ENCODE data around the gene PPP1R14C.
"Not testable (repeated sequence)": the region's sequence is repeated elsewhere in the genome, so short reads cannot be mapped to it uniquely, and the experiment has no call there.

PPP1R14C gene, protein sequence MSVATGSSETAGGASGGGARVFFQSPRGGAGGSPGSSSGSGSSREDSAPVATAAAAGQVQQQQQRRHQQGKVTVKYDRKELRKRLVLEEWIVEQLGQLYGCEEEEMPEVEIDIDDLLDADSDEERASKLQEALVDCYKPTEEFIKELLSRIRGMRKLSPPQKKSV

DNA sequence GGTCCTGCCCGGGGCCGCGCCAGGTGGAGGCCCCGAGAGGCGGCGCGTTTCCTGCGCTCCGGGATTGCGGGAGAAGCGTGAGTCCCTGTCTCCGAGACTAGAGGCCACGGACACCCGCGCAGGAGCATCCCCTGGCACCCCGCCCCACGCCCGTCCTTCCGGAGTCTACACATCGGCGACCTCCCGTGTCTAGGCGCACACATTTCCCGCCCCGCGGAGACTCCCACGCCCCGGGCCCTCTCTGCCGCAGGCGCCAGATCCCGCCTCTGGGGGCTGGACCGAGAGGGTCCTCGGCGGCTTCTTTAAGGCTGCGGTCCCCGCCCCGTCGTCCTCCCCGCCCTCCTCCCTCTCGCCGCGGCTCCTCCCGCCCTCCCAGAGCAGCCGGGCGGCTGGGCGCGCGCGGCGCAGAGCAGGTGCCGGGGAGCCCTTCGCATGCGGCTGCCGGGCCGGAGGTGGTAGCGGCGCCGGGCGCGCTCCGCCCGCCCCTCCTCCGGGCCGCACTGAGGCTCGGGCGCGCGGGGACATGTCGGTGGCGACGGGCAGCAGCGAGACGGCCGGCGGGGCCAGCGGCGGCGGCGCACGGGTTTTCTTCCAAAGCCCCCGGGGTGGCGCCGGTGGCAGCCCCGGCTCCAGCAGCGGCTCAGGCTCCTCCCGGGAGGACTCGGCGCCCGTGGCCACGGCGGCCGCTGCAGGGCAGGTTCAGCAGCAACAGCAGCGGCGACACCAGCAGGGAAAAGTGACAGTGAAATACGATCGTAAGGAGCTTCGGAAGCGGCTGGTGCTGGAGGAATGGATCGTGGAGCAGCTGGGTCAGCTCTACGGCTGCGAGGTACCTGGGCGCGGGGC lies at the start of gene PPP1R14C:
PPP1R14C (plus strand) TSS at position 375 of the 846 bp plus-strand sequence; CDS start at position 524, 149 bp downstream.
- DNase-seq (ENCODE audit: low read depth): no peak

DNA sequence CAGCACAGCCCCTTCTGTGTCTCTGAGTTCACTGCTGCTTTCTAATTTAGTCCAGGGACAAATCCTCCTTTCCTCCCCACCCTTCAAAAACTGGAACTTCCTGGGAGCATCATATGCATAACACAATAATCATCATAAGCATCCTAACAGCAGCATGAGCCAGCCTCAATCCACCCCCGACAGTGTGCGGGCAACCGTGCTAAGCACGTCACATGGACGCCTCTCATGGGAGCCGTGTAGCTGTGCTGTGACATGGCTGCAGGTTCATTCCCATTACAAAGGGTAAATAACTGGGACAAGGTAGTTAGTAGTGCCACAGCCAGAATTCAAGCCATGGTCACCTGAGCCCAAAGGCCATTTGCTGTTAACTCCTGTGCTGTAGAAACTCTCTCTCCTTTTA lies 49.4 kb upstream of the PPP1R14C start:
- DNase-seq (ENCODE audit: low read depth): no peak

DNA sequence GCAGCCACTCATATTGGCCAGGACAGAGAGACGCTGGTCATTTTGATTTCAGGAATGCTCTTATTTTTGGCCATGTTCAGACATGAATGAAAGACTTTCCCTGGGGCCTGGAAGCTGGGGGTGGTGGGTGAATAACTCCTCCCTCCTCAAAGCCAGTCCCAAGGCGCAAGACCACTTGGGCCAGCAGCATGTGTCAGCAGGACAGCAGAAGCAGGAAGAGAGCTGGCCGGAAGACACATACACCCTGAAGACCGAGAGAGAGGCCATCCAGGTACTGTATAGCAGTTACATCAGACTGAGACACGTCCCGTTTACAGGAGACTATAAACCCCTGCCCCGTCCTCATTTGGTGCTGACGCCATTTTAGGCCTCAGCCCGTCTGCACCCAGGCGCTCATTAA lies 44.7 kb upstream of the PPP1R14C start:
- DNase-seq (ENCODE audit: low read depth): no peak

DNA sequence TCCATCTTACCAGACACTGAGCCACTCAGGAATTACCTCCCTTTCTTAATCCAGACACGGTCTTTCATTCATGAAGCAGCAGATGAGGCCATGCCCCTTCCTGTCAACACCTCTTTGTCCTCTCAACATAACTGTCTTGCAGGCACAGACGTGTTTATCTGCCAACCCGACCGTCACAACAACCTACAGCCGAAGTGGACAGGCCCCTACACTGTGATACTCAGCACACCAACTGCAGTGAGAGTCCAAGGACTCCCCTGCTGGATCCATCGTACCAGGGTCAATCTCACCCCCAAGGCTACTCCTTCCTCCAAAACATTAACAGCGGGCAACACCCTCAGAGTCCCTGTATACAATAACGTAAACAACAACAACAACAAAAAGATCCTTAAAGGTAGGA lies 43.3 kb upstream of the PPP1R14C start:
- DNase-seq (ENCODE audit: low read depth): no peak

DNA sequence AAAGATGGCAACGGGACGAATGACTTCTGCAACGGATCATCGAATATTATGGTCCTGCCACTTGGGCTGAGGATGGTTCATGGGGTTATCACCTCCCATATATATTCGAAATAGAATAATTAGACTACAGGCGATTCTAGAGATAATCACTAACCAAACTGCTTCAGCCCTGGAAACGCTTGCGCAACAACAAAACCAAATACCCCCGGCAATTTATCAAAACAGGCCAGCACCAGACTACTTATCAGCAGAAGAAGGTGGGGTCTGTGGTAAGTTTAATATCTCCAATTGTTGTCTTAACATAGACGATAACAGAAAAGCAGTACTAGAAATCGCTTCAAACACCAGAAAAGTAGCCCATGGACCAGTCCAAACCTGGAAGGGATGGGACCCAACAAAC lies 42.9 kb upstream of the PPP1R14C start:
- no peak for DNase-seq (ENCODE audit: low read depth)

DNA sequence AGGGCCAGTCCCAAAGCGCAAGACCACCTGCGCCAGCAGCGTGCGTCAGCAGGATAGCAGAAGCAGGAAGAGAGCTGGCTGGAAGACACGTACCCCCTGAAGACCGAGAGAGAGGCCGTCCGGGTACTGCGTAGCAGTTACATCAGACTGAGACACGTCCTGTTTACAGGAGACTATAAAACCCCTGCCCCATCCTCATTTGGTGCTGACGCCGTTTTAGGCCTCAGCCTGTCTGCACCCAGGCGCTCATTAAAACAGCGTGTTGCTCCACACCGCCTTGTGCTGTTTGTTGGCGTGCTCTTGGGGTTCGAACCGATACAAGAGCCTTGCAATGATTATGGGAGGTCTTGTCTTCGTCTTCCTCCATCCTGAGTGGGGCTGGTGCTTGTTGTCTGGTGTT lies 42.1 kb upstream of the PPP1R14C start:
- no peak for DNase-seq (ENCODE audit: low read depth)

DNA sequence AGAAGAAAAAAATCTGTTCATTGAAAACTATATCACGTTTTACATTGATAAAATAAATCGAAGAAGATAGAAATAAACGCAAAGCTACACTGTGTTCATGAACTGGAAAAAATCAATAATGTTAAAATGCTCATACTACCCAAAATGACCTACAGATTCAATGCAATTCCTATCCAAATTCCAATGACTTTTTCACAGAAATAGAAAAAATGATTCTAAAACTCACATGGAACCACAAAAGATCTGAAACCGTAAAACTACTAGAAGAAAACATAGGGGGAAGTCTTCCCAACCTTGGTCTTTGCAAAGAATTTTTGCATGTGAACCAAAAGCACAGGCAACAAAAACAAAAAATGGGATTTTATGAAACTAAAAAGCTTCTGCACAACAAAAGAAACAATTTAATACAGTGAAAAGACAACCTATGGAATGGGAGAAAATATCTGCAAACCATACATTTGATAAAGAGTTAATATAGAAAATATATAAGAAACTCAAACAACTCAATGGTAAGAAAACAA lies 40.0 kb upstream of the PPP1R14C start:
- DNase-seq (ENCODE audit: low read depth): no peak

DNA sequence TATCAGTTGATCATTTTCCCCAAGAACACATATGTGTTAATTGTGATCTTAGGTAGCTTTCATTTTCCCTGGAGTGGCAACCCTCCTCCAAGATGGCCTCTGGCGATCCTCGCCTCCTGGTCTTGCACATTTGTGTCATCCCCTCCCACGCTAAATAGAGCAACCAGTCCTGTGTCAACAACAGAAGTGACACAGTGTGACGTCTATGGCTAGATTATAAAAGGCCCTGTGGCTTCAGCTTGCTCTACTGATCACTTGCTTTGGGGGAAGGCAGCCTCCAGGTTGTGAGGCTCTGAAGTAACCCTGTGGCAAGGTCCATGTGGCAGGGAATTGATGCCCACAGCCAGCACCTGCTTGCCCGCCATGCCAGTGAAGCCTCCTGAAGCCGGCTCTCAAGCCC lies 30.6 kb upstream of the PPP1R14C start:
- DNase-seq (ENCODE audit: low read depth): no peak

DNA sequence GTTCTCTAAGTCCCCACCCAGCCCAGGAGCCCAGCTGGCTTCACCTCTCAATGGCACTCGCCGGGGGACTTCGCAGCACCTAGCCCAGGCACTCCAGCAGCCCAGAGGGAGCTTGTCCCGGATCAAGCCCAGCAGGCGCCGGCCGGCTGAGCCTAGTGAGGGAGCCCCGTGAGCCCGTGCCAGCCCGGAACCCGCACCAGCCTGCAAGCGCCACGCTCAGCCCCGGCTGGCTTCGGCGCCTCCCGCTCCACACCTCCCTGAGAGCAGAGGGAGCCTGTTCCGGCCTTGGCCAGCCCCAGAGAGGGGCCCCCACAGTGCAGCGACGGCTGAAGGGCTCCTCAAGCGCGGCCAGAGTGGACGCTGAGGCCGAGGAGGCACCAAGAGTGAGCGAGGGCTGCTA lies 27.1 kb upstream of the PPP1R14C start:
- DNase-seq (ENCODE audit: low read depth): no peak

DNA sequence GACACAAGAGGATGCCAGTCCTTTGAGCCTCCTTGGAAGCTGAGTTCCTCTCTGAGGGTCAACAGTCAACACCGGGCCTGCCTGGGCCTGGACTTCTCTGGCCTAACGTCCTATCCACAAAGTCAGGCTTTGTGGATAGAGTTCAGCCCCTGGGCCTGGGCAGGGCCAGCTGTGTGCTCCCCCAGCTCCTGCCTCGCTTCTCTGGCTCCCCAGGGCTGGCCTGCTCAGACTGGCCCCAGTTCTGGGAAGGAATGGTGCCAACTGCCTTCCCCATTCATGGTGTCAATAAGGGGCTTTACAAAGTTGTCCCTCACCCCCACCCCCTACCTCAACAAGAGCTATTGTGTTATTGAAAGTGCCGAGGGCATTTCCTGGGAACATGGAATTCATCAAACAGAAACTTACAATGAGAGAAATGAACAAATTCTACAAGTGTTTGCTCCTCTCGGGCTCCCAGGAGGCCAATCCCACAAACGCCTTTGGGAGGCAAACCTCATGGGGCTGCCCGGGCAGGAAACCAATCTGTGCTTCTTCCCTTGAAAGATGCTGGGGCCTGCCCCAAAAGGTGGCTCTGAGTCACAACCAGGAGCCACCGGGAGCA lies 26.5 kb upstream of the PPP1R14C start:
- no peak for DNase-seq (ENCODE audit: low read depth)

DNA sequence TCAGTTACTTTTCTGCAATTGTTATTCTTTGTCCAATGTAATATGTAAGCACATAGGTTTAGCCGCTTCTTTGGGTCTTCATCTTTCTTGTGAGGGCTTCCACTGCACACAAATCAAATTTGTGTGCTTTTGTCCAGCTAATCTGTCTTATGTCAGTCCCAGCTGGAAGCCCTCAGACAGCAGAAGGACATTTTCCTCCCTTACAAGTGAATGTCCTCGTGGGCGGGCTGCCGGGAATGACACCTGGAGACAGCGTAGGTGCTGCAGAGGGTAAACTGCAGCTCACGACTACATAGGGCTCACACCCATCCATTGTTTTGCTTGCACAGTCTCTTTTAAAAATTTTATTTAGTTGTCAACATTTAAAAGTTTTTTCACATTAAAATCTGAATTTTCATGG lies 24.6 kb upstream of the PPP1R14C start:
- no peak for DNase-seq (ENCODE audit: low read depth)

DNA sequence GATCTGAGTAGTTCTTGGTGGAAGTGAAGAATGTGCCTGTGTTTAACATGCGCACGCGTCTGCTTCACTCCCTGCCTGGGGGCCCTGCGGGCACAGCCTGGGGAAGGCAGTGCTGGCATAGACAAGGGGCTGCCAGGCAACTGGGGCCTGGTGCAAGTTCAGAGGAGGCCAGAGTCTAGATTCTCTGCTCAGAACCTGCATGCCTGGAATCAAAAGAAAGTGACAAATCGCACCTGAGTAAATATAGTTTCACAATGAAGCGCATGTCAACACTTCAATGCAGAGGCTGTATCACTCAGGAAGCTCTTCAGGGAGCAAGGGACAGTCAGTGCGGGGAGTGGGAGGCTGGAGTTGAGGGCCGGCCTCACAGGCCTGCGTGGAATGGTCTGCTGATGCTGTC lies 24.2 kb upstream of the PPP1R14C start:
- DNase-seq (ENCODE audit: low read depth): no peak

DNA sequence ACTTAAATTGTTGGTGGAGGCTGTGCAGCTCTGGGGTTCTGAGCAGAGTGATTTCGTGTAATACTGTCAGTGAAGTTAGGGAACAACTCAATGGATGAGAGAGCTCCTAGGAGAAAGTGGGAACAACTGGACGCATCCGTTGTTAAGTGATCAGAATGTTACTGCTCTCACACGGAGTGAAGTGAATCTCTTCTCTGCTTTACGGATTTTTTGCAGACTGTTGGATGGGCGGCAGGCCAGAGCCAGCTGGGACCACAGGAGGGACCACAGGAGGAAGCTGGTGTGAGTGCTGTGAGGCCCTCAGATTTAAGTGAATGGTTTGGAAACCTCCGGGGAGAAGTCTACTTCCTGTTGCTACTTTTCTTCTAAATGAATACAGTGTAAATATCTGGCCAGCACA lies 23.7 kb upstream of the PPP1R14C start:
- no peak for DNase-seq (ENCODE audit: low read depth)

DNA sequence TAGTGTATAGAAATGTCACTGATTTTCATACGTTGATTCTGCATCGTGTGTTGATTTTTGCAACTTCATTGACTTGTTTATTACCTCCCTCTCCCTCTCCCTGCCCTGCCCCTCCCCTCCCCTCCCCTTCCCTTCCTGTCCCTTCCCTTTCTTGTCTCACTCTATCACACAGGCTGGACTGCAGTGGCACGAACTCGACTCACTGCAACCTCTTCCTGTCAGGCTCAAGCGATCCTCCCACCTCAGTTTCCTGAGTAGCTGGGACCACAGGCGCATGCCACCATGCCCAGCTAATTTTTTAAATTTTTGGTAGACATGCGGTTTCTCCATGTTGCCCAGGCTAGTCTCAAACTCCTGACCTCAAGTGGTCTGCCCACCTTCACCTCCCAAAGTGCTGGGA lies 19.2 kb upstream of the PPP1R14C start:
- DNase-seq (ENCODE audit: low read depth): no peak

DNA sequence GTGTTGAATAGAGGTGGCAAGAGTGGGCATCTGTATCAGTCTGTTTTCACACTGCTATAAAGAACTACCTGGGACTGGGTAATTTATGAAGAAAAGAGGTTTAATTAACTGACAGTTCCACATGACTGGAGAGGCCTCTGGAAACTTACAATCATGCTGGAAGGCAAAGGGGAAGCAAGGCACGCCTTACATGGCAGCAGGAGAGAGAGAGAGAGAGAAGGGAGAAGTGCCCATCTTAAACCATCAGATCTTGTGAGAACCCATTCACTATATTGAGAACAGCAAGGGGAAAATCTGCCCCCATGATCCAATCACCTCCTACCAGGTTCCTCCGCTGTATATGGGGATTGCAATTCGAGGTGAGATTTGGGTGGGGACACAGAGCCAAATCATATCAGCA lies 18.6 kb upstream of the PPP1R14C start:
- DNase-seq (ENCODE audit: low read depth): no peak

DNA sequence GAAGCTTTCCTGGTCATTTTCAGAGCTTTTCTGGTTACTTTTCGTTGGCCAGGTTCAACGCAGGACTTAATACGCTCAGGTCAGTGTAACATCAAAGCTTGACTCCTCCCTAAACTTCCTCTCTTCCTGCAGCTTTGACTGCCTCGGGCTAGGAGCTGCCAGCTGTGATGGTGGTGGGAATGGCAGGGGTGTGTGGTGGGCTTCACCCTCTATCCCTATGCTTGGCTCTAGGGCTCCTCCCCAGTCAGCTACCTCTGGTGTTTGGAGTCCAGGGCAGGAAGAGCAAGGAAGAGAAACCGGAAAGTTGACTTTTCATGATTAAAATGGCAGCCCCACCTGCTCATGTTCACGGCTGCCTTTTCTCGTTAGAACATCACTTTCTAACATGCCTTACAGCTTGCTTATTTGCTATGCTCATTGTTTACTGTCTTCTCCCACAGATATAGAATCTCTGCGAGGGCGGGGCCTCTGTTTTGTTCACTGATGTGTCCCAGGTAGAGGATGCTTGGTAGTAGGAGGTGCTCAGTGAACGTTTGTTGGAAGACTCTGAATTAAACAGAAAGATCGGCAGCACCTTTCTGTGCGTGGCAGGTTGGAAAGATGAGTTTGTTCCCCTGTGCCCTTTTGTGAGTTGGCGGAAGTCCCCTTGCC lies 16.1 kb upstream of the PPP1R14C start:
- DNase-seq (ENCODE audit: low read depth): no peak

DNA sequence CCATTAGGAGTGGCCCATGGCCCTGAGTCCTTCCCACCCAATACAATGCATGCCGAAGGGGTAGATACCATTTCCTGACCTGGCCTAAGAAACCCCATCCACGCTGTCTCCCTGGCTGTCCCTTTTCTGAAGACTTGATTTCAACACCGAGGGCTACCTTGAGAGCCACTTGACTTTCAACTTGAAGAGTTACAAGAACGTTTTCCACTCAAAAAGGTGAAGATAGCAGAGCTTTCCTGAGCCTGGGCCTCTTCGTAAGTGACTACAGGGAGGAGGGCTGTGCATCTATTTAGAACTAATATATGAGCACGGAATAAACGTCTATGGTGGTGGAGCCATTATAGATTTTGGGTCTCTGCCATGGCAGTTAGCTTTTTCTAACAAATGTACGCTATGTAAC lies 14.4 kb upstream of the PPP1R14C start:
- DNase-seq (ENCODE audit: low read depth): no peak

DNA sequence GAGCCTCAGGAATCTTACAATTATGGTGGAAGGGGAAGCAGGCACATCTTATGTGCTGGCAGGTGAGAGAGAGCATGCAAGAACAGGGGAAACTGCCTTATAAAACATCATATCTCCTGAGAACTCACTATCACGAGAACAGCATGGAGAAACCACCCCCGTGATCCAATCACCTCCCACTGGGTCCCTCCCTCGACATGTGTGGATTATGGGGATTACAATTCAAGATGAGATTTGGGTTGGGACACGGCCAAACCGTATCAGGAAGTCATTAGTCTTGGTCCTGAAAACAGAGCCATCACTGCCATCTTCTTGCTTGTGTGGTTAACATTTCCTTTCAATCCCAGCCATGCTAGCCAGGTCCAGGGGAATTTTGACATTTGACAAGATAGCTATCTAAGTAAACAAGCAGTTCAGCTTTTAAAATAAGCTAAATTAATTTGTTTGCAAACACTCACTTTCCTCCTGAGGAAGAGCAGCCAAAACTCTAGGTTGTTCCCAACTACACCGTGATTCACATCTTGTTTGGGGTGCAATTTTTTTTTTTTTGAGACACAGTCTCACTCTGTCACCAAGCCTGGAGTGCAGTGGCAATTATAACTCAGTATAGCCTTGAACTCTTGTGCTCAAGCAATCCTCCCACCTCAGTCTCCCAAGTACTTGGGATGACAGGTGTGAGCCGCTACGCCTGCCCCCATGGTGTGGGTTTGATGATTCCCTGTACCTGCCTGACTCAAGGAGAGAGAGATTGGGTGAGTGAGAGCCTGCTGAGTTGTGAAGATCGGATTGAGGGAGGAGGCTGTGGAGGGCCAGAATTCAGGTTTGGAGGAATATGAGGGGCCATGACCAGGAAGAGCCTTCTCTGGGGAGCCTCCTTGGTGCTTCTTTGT lies 13.0 kb upstream of the PPP1R14C start:
- no peak for DNase-seq (ENCODE audit: low read depth)

DNA sequence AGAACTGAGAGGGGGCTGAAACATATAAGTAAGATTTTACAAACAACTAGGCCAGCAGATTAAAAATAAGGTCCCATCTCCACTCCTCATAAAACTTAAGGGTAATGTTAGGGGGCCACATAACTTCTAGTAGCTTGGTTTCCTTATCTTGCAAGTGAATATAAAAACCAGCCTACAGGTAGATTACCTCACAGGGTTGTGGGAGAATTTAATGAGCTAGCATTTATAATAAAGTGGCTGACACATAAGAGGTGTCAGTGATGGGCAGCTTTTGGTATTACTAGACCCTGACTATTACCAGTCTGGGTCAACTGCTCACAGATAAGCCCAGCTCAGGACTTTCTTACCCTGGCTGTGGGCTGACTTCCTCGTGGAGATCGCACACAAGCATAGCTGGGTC lies 9.2 kb upstream of the PPP1R14C start:
- DNase-seq (ENCODE audit: low read depth): no peak

DNA sequence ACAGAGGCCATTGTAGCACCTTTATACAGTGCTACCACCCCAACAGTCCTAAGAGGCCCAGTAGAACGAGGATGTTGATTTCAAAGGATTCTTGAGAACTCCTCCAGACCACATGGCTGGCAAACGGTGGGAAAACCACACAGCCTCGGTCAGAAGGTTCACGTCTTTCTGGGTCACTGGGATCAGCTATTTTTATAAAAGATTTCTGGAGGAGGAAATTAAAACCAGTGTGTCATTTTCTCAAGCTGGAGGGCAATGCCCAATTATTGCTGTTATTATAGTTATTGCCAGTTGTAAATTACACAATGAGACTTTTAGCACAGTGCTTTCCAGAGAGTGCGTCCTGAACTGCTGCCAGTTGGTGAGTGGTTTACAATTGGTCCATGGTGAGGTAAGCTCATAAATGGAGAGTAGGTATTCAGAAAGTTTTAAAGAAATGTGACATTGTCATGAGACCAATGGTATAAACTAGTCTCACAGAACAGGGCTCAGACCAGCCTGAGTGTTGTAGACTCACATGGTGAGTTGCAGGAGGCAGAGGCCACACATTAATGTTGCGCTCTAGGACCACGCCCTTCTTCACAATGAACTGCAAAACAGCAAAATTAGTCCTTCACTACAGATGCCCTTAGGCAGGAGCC lies 8.4 kb upstream of the PPP1R14C start:
- no peak for DNase-seq (ENCODE audit: low read depth)

DNA sequence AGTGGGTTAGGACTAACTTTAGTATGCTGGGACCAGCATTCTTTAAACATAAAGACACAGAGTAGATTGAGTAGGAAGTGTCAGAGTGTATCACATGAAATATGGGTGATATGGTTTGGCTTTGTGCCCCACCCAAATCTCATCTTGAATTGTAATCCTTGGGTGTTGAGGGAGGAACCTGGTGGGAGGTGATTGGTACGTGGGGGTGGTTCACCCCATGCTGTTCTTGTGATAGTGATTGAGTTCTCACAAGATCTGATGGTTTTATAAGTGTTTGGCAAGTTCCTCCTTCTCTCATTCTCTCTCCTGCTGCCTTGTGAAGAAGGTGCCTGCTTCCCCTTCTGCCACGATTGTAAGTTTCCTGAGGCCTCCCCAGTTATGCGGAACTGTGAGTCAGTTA lies 5.1 kb upstream of the PPP1R14C start:
- DNase-seq (ENCODE audit: low read depth): not testable (repeated sequence)
